Measurements from ENCODE around the gene ARHGAP26. TPM values are rescaled to one million over a fixed set of nuclear protein-coding genes. Genes with fewer than 3 reads are reported as not detected.

The ARHGAP26 gene
- total RNA-seq, 1 donor: 1.7 TPM

- TF ChIP-seq, protein P1, sequence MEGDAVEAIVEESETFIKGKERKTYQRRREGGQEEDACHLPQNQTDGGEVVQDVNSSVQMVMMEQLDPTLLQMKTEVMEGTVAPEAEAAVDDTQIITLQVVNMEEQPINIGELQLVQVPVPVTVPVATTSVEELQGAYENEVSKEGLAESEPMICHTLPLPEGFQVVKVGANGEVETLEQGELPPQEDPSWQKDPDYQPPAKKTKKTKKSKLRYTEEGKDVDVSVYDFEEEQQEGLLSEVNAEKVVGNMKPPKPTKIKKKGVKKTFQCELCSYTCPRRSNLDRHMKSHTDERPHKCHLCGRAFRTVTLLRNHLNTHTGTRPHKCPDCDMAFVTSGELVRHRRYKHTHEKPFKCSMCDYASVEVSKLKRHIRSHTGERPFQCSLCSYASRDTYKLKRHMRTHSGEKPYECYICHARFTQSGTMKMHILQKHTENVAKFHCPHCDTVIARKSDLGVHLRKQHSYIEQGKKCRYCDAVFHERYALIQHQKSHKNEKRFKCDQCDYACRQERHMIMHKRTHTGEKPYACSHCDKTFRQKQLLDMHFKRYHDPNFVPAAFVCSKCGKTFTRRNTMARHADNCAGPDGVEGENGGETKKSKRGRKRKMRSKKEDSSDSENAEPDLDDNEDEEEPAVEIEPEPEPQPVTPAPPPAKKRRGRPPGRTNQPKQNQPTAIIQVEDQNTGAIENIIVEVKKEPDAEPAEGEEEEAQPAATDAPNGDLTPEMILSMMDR (IDR thresholded peaks at IDR 0.05; ENCODE audit: insufficient read depth, low read depth, low read length): no peak
- no peak overlapping the region for H3K4me3 ChIP-seq (ENCODE audit: low read depth, low read length)
- no peak for DNase-seq (ENCODE audit: low read depth)
Observed at GRCh38 chr5:142816531-142817430, 46.6 kb downstream of the ARHGAP26 start.

DNA sequence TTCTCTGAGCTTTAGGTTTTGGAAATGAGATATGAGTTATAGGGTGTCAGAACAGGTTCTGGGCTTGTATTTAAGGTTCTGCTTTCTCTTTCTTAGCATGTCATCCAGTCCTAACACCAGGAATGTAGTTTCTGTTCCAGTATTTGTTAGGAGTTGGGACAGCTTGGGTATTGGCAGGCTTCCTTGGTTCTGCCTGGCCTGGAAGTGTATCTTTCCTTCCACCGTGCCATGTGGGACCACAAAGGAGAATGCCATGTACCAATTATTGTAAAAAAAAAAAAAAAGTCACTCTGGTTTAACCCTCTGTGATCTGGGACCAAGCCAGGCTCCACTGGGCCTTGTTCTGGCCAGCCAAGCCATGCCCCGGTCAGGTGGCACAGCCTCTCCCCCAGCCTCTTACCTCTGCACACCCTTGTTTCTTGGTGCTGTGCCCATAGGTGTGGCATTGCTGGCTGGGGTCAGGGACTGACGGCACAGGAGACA, 47.8 kb downstream of the ARHGAP26 start:
- TF ChIP-seq, protein P1 (IDR thresholded peaks at IDR 0.05; ENCODE audit: insufficient read depth, low read depth, low read length): no peak
- no peak overlapping the region for H3K4me3 ChIP-seq (ENCODE audit: low read depth, low read length)
- no peak for DNase-seq (ENCODE audit: low read depth)

- no peak overlapping the region for H3K4me3 ChIP-seq (ENCODE audit: low read depth, low read length)
- DNase-seq (ENCODE audit: low read depth): peak; percentile 12
- TF ChIP-seq, protein P1 (IDR thresholded peaks at IDR 0.05; ENCODE audit: insufficient read depth, low read depth, low read length): no peak
Observed at GRCh38 chr5:142819292-142819691, 49.1 kb downstream of the ARHGAP26 start.

DNA sequence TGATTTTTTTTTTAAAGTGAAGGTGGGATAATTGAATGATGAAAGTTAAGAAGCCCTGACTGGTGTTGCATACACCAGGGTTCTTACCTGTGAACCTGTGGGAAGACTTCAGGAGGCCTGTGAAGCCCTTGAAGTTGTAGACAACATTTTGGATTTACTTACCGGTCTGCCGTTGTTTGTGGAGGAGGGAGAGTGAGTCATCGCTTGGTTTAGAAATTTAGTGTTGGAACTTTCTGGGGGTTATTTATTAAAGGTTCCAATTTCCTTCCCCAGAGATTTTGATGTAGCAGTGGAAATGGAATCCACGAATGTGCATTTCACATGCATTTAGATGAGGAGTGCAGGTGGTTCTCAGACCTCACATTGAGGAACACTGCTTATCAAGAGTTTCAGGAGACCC, 49.6 kb downstream of the ARHGAP26 start:
- TF ChIP-seq, protein P1 (IDR thresholded peaks at IDR 0.05; ENCODE audit: insufficient read depth, low read depth, low read length): no peak
- DNase-seq (ENCODE audit: low read depth): peak; percentile 55
- no peak overlapping the region for H3K4me3 ChIP-seq (ENCODE audit: low read depth, low read length)

DNA sequence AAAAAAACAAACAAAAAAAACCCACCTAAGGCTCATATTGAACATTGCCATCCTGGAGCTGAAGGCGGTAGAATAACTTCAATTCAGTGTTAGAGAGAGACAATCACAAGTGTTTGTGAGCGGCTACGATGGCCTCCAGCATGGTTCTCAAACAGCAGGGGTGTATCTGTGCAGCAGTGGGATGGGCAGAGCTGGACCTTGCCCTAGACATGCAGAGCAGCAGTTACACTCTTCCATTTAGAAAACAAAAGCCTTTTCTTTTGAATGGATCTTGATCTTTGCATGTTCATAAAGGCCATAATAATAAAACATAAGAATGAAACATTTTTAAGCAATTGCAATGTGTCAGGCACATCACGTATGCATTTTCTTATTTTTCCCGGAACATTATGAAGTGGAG, 50.3 kb downstream of the ARHGAP26 start:
- no peak for DNase-seq (ENCODE audit: low read depth)
- no peak overlapping the region for H3K4me3 ChIP-seq (ENCODE audit: low read depth, low read length)
- TF ChIP-seq, protein P1 (IDR thresholded peaks at IDR 0.05; ENCODE audit: insufficient read depth, low read depth, low read length): no peak

GRCh38 chr5:142821034-142821732, 51.0 kb downstream of the ARHGAP26 start:
- TF ChIP-seq, protein P1 (IDR thresholded peaks at IDR 0.05; ENCODE audit: insufficient read depth, low read depth, low read length): no peak
- DNase-seq (ENCODE audit: low read depth): no peak
- no peak overlapping the region for H3K4me3 ChIP-seq (ENCODE audit: low read depth, low read length)
